BLaER1 treated with 17β-estradiol and CSF1 and Interleukin-3, amounts not matched to agents 10 nM and 100 nM (cell line): ENCODE data around the gene MTX1.
"Not testable (repeated sequence)": the region's sequence is repeated elsewhere in the genome, so short reads cannot be mapped to it uniquely, and the experiment has no call there.

Source experiments
- H3K27ac ChIP-seq, 11 experiments: shearing (Covaris generic); formaldehyde crosslinking; 2 replicates each; pipeline ENCODE4 v1.8.1; 2022
- H3K27me3 ChIP-seq, 11 experiments: shearing (Covaris generic); formaldehyde crosslinking; 2 replicates each; pipeline ENCODE4 v1.8.1; 2022
- H3K36me3 ChIP-seq, 11 experiments: shearing (Covaris generic); formaldehyde crosslinking; 2 replicates each; pipeline ENCODE4 v1.8.1; 2022
- H3K4me1 ChIP-seq, 10 experiments: shearing (Covaris generic); formaldehyde crosslinking; 2 replicates each; pipeline ENCODE4 v1.8.1; 2022
- H3K4me2 ChIP-seq, 11 experiments: shearing (Covaris generic); formaldehyde crosslinking; 2 replicates each; pipeline ENCODE4 v1.8.1; 2022
- H3K4me3 ChIP-seq, 10 experiments: shearing (Covaris generic); formaldehyde crosslinking; 2 replicates each; pipeline ENCODE4 v1.8.1; 2022
- H3K9ac ChIP-seq, 11 experiments: shearing (Covaris generic); formaldehyde crosslinking; 2 replicates each; pipeline ENCODE4 v1.8.1; 2022
- H3K9me3 ChIP-seq, 11 experiments: shearing (Covaris generic); formaldehyde crosslinking; replicated peaks in 1 of 11; 2 replicates each; pipeline ENCODE4 v1.8.1; 2022
- H4K20me1 ChIP-seq, 11 experiments: shearing (Covaris generic); formaldehyde crosslinking; 2 replicates each; pipeline ENCODE4 v1.8.1; 2022
- Cebpa-rat ChIP-seq, 11 experiments: shearing (Covaris generic); IDR thresholded peaks; 2 replicates each; pipeline ENCODE4 v1.8.1; 2022

The MTX1 gene

GRCh38 chr1:155184351-155184811 is 24.1 kb upstream of the MTX1 start:
- Histone ChIP-seq H3K36me3 (peaks cover 17 to 47% (median 35%) of the 10 kb centered on the region in 11 experiments), H4K20me1 (peaks cover 0 to 6% (median 0%) of the 10 kb centered on the region in 11 experiments; a peak in 2 of 22 replicates), H3K4me1 (peaks cover 42 to 70% (median 58%) of the 10 kb centered on the region in 10 experiments), H3K4me3 (peak overlapping the region in 7 of 10 experiments; percentile 3 to 24 (median 18); a peak in 7 of 20 replicates), H3K9ac (peak overlapping the region; percentile 65 to 79 (median 74); a peak in 21 of 22 replicates), H3K27me3 (no peaks in the 10 kb centered on the region), H3K9me3 (no peaks in the 10 kb centered on the region), H3K27ac (peak overlapping the region; percentile 69 to 88 (median 81); a peak in 21 of 22 replicates), H3K4me2 (peak overlapping the region; percentile 77 to 97 (median 90))
- TF ChIP-seq Cebpa-rat (IDR thresholded peaks at IDR 0.05) = no peak

GRCh38 chr1:155184835-155185782 is 23.4 kb upstream of the MTX1 start:
- Histone ChIP-seq H3K36me3 (peaks cover 10 to 39% (median 27%) of the 10 kb centered on the region in 11 experiments; a peak in 21 of 22 replicates), H4K20me1 (peaks cover 0 to 6% (median 0%) of the 10 kb centered on the region in 11 experiments; a peak in 2 of 22 replicates), H3K27me3 (no peaks in the 10 kb centered on the region), H3K9me3 (no peaks in the 10 kb centered on the region), H3K4me2 (peak overlapping the region; percentile 77 to 97 (median 90)), H3K4me1 (peaks cover 40 to 69% (median 57%) of the 10 kb centered on the region in 10 experiments), H3K27ac (peak overlapping the region; percentile 69 to 88 (median 81)), H3K9ac (peak overlapping the region; percentile 65 to 79 (median 74)), H3K4me3 (peak overlapping the region in 7 of 10 experiments; percentile 4 to 45 (median 18); a peak in 8 of 20 replicates)
- no peak for TF ChIP-seq Cebpa-rat (IDR thresholded peaks at IDR 0.05)

DNA sequence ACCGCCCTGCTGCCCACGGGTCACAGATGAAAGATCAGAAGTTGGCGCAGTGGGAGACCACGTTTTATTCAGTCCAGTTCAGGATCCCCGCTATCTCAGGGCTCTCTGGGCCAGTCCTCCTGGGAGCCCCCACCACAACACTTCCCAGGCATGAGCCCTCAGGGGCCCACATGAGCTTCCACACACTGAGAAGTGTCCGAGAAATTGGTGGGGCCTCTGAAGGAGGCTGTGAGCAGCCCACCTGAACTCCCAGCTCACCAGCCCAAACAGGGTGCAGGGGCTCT is 22.8 kb upstream of the MTX1 start:
- no peak for TF ChIP-seq Cebpa-rat (IDR thresholded peaks at IDR 0.05)
- H3K9ac ChIP-seq = peak overlapping the region; percentile 65 to 79 (median 74); a peak in 21 of 22 replicates
- peak overlapping the region; percentile 77 to 97 (median 90) for H3K4me2 ChIP-seq
- H3K27me3 ChIP-seq = no peaks in the 10 kb centered on the region
- H3K4me1 ChIP-seq = peaks cover 40 to 69% (median 57%) of the 10 kb centered on the region in 10 experiments
- peaks cover 0 to 6% (median 0%) of the 10 kb centered on the region in 11 experiments; a peak in 2 of 22 replicates for H4K20me1 ChIP-seq
- H3K4me3 ChIP-seq = no peak overlapping the region
- H3K36me3 ChIP-seq = peaks cover 10 to 33% (median 23%) of the 10 kb centered on the region in 11 experiments; a peak in 20 of 22 replicates
- H3K9me3 ChIP-seq = no peaks in the 10 kb centered on the region
- peak overlapping the region; percentile 69 to 88 (median 81); a peak in 20 of 22 replicates for H3K27ac ChIP-seq

DNA sequence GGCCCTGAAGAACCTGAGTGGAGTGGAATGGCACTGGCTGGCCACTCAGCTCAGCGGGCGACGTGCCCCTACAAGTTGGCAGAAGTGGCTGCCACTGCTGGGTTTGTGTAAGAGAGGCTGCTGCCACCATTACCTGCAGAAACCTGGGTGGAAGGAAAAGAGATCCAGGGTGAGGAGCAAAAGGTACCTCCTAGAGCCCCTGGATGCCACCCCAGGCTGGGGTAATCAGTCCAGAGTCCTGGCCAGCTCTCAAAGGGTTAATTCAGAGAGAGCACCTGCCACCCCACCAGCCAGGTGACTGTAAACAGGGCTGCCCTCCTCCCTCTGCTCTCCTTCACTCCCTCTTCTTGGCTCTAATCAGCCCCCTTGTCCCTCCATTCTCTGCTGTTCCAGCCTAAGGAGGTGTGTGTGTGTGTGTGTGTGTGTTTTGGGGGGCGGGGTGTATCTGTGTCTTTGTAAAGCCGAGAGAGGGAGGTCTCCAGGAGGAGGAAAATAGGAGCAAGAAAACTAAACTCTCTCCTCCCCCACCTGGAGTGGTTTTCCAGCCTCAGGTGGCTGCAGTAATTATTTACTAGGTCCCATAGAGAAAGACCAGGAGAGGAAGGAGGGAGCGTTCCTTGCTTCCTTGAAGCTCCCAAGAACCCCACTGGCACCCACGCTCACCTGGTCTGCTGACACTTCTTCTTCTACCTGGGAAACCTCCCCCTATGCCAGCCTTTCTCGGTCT is 22.3 kb upstream of the MTX1 start:
- peak overlapping the region; percentile 65 to 79 (median 74); a peak in 20 of 22 replicates for H3K9ac ChIP-seq
- no peak for TF ChIP-seq Cebpa-rat (IDR thresholded peaks at IDR 0.05)
- H3K27ac ChIP-seq = peak overlapping the region; percentile 69 to 88 (median 81); a peak in 19 of 22 replicates
- no peaks in the 10 kb centered on the region for H3K9me3 ChIP-seq
- H4K20me1 ChIP-seq = peaks cover 0 to 6% (median 0%) of the 10 kb centered on the region in 11 experiments; a peak in 2 of 22 replicates
- H3K4me3 ChIP-seq = no peak overlapping the region
- H3K4me2 ChIP-seq = peak overlapping the region; percentile 77 to 97 (median 90)
- H3K27me3 ChIP-seq = no peaks in the 10 kb centered on the region
- peaks cover 40 to 66% (median 57%) of the 10 kb centered on the region in 10 experiments for H3K4me1 ChIP-seq
- peaks cover 8 to 28% (median 19%) of the 10 kb centered on the region in 11 experiments; a peak in 19 of 22 replicates for H3K36me3 ChIP-seq

DNA sequence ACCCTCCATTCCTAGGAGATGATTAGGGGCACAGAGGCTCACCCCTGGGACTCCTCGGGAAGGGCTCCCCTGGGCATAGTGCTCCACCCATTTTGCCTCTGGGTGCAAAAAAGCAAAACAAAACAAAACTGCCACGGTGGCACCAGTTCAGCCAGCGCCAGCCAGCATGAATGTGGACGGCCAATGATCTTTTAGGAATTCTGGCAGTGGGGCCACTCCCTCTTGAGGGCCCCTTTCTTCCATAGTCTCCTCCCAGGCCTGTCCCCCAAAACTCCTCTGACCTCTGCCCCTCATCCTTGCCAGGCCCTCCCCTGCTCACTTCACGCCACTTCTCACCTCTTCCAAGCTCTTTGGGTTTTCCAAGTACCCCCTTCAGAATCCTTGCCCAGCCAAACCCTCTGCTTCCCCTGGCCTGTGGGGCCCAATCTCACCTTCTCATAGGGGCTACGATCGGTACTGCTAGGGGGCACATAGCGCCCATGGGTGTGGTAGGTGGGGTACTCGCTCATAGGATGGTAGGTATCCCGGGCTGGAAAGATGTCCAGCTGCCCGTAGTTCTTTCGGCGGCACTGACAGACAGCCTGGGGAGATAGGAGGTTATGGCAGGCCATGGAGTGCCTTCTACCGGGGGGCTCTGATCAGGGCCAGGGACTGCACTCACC is 21.6 kb upstream of the MTX1 start:
- Histone ChIP-seq H3K36me3 (peaks cover under 1 to 21% (median 12%) of the 10 kb centered on the region in 11 experiments; a peak in 16 of 22 replicates), H4K20me1 (peaks cover 0 to 6% (median 0%) of the 10 kb centered on the region in 11 experiments; a peak in 2 of 22 replicates)

DNA sequence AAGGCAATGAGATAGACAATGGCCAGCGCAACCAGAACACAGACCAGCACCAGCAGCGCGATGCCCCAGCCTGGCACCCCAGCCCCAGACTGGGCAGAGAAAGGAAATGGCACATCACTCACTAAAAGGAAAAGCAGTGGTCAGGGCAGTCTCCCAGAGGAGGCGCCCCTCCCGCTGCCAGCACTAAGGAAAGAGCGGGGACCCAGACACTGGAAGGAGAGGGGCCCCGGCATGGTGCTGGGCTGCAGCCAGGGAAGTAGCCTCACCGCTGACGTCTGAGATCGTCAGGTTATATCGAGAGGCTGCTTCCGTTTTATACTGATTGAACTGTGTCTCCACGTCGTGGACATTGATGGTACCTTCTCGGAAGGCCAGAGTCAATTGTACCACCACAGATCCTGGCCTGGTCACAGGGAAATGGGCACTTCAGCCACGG is 21.0 kb upstream of the MTX1 start:
- H3K9ac ChIP-seq = peak overlapping the region in 2 of 11 experiments; percentile 6 to 36; a peak in 1 of 22 replicates
- H3K27me3 ChIP-seq = no peaks in the 10 kb centered on the region
- H3K4me3 ChIP-seq = no peak overlapping the region
- TF ChIP-seq Cebpa-rat (IDR thresholded peaks at IDR 0.05) = no peak
- H3K4me1 ChIP-seq = peaks cover 47 to 63% (median 59%) of the 10 kb centered on the region in 10 experiments
- peak overlapping the region in 6 of 11 experiments; percentile 1 to 88 (median 9); a peak in 3 of 22 replicates for H3K27ac ChIP-seq
- H3K4me2 ChIP-seq = peak overlapping the region in 9 of 11 experiments; percentile 77 to 97 (median 92); a peak in 16 of 22 replicates
- peaks cover 0 to 16% (median 8%) of the 10 kb centered on the region in 11 experiments; a peak in 13 of 22 replicates for H3K36me3 ChIP-seq
- H4K20me1 ChIP-seq = peaks cover 0 to 6% (median 0%) of the 10 kb centered on the region in 11 experiments; a peak in 2 of 22 replicates
- H3K9me3 ChIP-seq = no peaks in the 10 kb centered on the region

More for the DNA sequence above, 21.6 kb upstream of the MTX1 start:
- peaks cover 41 to 60% (median 56%) of the 10 kb centered on the region in 10 experiments for H3K4me1 ChIP-seq
- H3K9ac ChIP-seq = peak overlapping the region in 5 of 11 experiments; percentile 2 to 77 (median 36); a peak in 3 of 22 replicates
- no peak for TF ChIP-seq Cebpa-rat (IDR thresholded peaks at IDR 0.05)
- H3K4me2 ChIP-seq = peak overlapping the region; percentile 77 to 97 (median 90); a peak in 21 of 22 replicates
- H3K9me3 ChIP-seq = no peaks in the 10 kb centered on the region
- no peaks in the 10 kb centered on the region for H3K27me3 ChIP-seq
- H3K4me3 ChIP-seq = no peak overlapping the region
- H3K27ac ChIP-seq = peak overlapping the region in 7 of 11 experiments; percentile 3 to 88 (median 81); a peak in 10 of 22 replicates

- Histone ChIP-seq H3K27ac (peak overlapping the region in 1 of 11 experiments; percentile 23; a peak in 1 of 22 replicates), H3K27me3 (no peaks in the 10 kb centered on the region), H3K36me3 (peaks cover 0 to 12% (median 6%) of the 10 kb centered on the region in 11 experiments; a peak in 6 of 22 replicates), H3K9me3 (no peaks in the 10 kb centered on the region), H4K20me1 (peaks cover 0 to 6% (median 0%) of the 10 kb centered on the region in 11 experiments; a peak in 2 of 22 replicates), H3K9ac (no peak overlapping the region), H3K4me1 (peaks cover 54 to 65% (median 61%) of the 10 kb centered on the region in 10 experiments), H3K4me3 (no peak overlapping the region), H3K4me2 (no peak overlapping the region)
- no peak for TF ChIP-seq Cebpa-rat (IDR thresholded peaks at IDR 0.05)
Measured at GRCh38 chr1:155188268-155188667, 20.2 kb upstream of the MTX1 start.

GRCh38 chr1:155189926-155190325 is 18.6 kb upstream of the MTX1 start:
- not testable (repeated sequence) for H3K9ac ChIP-seq, H3K27ac ChIP-seq, H3K27me3 ChIP-seq, H3K4me3 ChIP-seq, H3K9me3 ChIP-seq, H3K36me3 ChIP-seq, H3K4me2 ChIP-seq, H4K20me1 ChIP-seq
- peaks cover 46 to 60% (median 56%) of the 10 kb centered on the region in 10 experiments for H3K4me1 ChIP-seq
